ENCODE results near the gene HCN3.
"Not testable (repeated sequence)": the region's sequence is repeated elsewhere in the genome, so short reads cannot be mapped to it uniquely, and the experiment has no call there.

The HCN3 gene

GRCh38 chr1:155284476-155284875 lies 7.2 kb downstream of the HCN3 start:
- DNase-seq (ENCODE audit: insufficient read length, low spot score) (no peak), FAIRE-seq (no peak)
- no peak for TF ChIP-seq POLR2A (IDR thresholded peaks at IDR 0.05; ENCODE audit: low read depth, low read length)

DNA sequence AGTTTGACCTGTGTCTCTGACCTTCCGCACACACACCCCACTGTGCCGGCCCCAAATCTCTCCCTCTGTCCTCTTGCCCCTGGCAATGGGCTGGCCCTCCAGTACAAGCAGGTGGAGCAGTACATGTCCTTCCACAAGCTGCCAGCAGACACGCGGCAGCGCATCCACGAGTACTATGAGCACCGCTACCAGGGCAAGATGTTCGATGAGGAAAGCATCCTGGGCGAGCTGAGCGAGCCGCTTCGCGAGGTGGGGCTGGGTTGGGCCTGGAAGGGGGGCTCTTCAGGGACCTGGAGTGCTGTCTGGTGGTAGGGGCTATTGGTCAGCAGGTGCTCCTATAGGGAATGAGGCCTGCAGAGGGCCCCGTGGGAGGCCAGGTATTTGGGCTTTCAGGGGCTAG lies 7.8 kb downstream of the HCN3 start:
- TF ChIP-seq POLR2A (IDR thresholded peaks at IDR 0.05; ENCODE audit: low read depth, low read length) = no peak
- FAIRE-seq = no peak
- no peak for DNase-seq (ENCODE audit: insufficient read length, low spot score)

DNA sequence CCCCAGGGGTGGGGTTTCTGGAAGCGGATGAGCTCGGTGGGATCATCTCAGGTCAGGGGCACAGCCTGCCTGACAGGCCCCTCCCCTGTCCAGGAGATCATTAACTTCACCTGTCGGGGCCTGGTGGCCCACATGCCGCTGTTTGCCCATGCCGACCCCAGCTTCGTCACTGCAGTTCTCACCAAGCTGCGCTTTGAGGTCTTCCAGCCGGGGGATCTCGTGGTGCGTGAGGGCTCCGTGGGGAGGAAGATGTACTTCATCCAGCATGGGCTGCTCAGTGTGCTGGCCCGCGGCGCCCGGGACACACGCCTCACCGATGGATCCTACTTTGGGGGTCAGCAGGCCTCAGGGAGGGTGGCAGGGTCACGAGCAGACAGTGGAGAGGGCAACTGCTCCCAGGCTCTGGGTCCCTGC lies 8.4 kb downstream of the HCN3 start:
- FAIRE-seq (no peak), DNase-seq (ENCODE audit: insufficient read length, low spot score) (no peak)
- no peak for TF ChIP-seq POLR2A (IDR thresholded peaks at IDR 0.05; ENCODE audit: low read depth, low read length)

DNA sequence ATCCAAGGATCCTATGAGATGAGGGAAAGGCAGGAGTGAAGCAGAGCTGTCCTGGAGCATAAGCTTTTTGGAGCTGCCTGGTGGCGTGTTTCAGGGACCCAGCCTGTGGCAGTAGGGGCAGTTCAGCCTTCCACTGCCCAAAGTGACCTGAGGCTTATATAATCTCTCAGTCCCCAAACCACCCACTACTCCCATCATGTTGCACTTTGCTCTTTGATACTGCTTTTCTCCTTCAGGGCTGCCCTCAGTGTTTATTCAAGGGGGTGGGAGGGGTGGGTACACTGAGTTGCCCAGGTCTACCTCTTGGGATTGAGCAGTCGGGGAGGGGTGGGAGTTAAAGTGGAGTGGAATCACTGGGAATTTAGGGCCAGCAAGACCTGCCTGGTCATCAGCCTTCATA lies 9.3 kb downstream of the HCN3 start:
- DNase-seq (ENCODE audit: insufficient read length, low spot score) = no peak
- TF ChIP-seq POLR2A (IDR thresholded peaks at IDR 0.05; ENCODE audit: low read depth, low read length) = no peak
- FAIRE-seq = no peak

- no peak for TF ChIP-seq POLR2A (IDR thresholded peaks at IDR 0.05; ENCODE audit: low read depth, low read length)
- no peak for FAIRE-seq
- DNase-seq (ENCODE audit: insufficient read length, low spot score) = no peak
Measured at GRCh38 chr1:155287987-155288543, 10.8 kb downstream of the HCN3 start.

GRCh38 chr1:155291006-155291405 lies 13.7 kb downstream of the HCN3 start:
- not testable (repeated sequence) for FAIRE-seq; DNase-seq (ENCODE audit: insufficient read length, low spot score)

GRCh38 chr1:155293086-155293749 lies 16.0 kb downstream of the HCN3 start:
- DNase-seq (ENCODE audit: insufficient read length, low spot score) = no peak
- no peak for TF ChIP-seq POLR2A (IDR thresholded peaks at IDR 0.05; ENCODE audit: low read depth, low read length)
- no peak for FAIRE-seq

- TF ChIP-seq POLR2A (IDR thresholded peaks at IDR 0.05; ENCODE audit: low read depth, low read length) = no peak
- FAIRE-seq (no peak), DNase-seq (ENCODE audit: insufficient read length, low spot score) (no peak)
Measured at GRCh38 chr1:155294520-155295182, 17.4 kb downstream of the HCN3 start.

- TF ChIP-seq POLR2A (IDR thresholded peaks at IDR 0.05; ENCODE audit: low read depth, low read length) = no peak
- FAIRE-seq = no peak
- DNase-seq (ENCODE audit: insufficient read length, low spot score) = no peak
Measured at GRCh38 chr1:155295183-155295941, 18.1 kb downstream of the HCN3 start.

DNA sequence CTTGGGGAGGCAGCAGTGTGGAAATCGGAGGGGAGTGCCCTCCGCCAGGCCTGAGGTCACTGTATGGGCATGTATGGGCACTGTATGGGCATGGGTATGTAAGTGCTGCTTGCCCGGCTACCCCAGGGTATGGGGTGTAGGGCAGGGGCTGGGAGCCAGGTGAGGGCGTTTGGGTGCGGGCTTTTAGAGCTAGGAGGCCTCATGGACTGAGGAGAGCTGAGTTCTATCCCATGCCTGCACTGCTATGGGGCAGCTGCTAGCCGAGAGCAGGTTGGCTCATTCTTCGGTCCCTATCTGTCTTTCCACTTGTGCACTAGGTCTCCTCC lies 18.6 kb downstream of the HCN3 start:
- no peak for DNase-seq (ENCODE audit: insufficient read length, low spot score)
- no peak for FAIRE-seq
- no peak for TF ChIP-seq POLR2A (IDR thresholded peaks at IDR 0.05; ENCODE audit: low read depth, low read length)

GRCh38 chr1:155296661-155297060 lies 19.4 kb downstream of the HCN3 start:
- no peak for FAIRE-seq
- no peak for DNase-seq (ENCODE audit: insufficient read length, low spot score)

GRCh38 chr1:155297384-155297783 lies 20.1 kb downstream of the HCN3 start:
- no peak for TF ChIP-seq POLR2A (IDR thresholded peaks at IDR 0.05; ENCODE audit: low read depth, low read length)
- no peak for FAIRE-seq
- no peak for DNase-seq (ENCODE audit: insufficient read length, low spot score)

More at GRCh38 chr1:155296661-155297060, 19.4 kb downstream of the HCN3 start:
- no peak for TF ChIP-seq POLR2A (IDR thresholded peaks at IDR 0.05; ENCODE audit: low read depth, low read length)

DNA sequence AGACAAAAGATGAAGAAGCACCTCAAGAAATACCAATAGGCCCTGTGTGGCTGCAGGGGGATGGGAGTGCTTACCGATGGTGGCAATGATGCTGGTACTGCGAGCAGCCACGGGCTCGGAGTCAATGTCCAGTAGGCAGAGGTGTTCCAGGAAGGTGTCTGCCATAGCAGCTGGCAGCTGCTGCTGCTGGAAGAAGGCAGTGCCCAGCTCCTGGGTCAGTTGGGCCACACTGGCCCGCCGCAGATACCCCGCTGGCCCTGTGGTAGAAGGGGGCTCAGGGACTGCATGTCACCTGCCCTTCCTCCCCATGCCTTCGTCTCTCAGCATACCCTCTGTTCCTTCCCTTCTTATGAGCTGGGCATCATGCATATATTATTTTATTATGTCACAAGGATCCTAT lies 22.8 kb downstream of the HCN3 start:
- DNase-seq (ENCODE audit: insufficient read length, low spot score) (no peak), FAIRE-seq (no peak)
- TF ChIP-seq POLR2A (IDR thresholded peaks at IDR 0.05; ENCODE audit: low read depth, low read length) = no peak

DNA sequence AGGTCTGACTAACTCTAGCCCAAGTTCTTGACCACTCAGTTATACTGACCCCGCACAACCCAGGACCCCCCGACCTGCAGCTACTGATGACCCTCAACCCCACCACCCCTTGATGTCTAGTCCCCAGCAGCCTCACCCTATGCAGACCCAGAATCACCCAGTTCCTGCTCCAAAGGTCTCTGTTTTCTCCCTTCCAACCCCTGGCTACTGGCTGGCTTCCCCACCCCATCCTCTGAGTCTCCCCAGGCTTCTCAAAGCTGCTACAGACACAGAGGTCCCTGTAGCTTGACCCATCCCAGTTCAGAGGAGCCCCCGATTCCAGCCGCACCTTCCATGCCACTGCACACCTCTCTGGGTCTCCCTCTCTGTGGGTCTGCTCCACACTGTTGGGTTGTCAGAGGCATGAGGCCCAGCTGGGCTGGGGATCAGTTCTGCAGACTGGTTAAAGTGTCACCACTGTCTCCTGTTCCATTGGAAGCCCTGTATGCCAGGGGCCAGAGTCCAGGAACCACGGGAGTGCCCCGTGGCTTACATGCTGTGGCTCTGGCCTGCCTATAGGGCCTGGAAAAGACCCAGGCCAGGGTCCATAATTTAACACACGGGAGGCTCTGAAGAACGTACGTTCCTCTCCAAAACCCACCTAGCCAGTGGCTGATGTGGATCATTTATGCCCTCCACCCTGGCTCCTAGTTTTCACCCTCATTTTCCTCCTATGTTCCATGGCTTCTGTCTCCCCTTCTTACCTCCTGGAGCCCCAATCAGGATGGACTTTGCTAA lies 23.5 kb downstream of the HCN3 start:
- TF ChIP-seq POLR2A (IDR thresholded peaks at IDR 0.05; ENCODE audit: low read depth, low read length) = no peak
- DNase-seq (ENCODE audit: insufficient read length, low spot score) = no peak
- FAIRE-seq = no peak

Measured in H54 (cell line).